Activated CD8-positive, alpha-beta T cell treated with anti-CD3 and anti-CD28 coated beads for 36 hours (primary cell): ENCODE results near the gene KCNMA1. TPM values are rescaled to one million over a fixed set of nuclear protein-coding genes. Genes with fewer than 3 reads are reported as not detected.

Source experiments
- ATAC-seq: fragments of 200-7000 bp; cut with Tn5 transposase; one replicate; pipeline ENCODE4 v1.10.0; 2021; ENCODE audit warnings: mild to moderate bottlenecking, moderate library complexity
- CTCF ChIA-PET: fragments of 350-600 bp; sonication (Branson Sonifier 250); formaldehyde crosslinking; loops from one replicate; lab custom pipeline; 2021; ENCODE audit warnings: antibody characterized with exemption; lab: Charles Lee
- POLR2A ChIA-PET: fragments of 350-600 bp; sonication (Branson Sonifier 250); formaldehyde crosslinking; loops from one replicate; lab custom pipeline; 2021; ENCODE audit warnings: antibody characterized with exemption; lab: Charles Lee
- DNase-seq: peaks from one replicate; pipeline ENCODE4 v3.0.0-alpha.2; 2020
- H3K27ac Mint-ChIP-seq: one replicate; pipeline ENCODE4 v1.8.0; 2021; ENCODE audit warnings: mild to moderate bottlenecking, mixed read lengths
- H3K27me3 Mint-ChIP-seq: one replicate; pipeline ENCODE4 v1.8.0; 2021; ENCODE audit warnings: mixed read lengths
- H3K36me3 Mint-ChIP-seq: one replicate; pipeline ENCODE4 v1.8.0; 2021; ENCODE audit warnings: low read depth, mixed read lengths
- H3K4me1 Mint-ChIP-seq: one replicate; pipeline ENCODE4 v1.8.0; 2021; ENCODE audit warnings: low read depth, mixed read lengths
- H3K4me3 Mint-ChIP-seq: one replicate; pipeline ENCODE4 v1.8.0; 2021; ENCODE audit warnings: mild to moderate bottlenecking, moderate library complexity, mixed read lengths
- H3K9me3 Mint-ChIP-seq: one replicate; pipeline ENCODE4 v1.8.0; 2021; ENCODE audit warnings: mixed read lengths
- CTCF ChIP-seq: fragments of 200-600 bp; IDR thresholded peaks from one replicate; pipeline ENCODE4 v1.8.0; 2022; ENCODE audit warnings: antibody characterized with exemption, mild to moderate bottlenecking
- intact Hi-C: fragments of 100-400 bp; cut with micrococcal nuclease; formaldehyde crosslinking; loops from one replicate; pipeline ENCODE4 v1.10.0; 2022
- total RNA-seq, 2 experiments: library from RNA; stranded (reverse); gene quantifications; one replicate each; pipeline ENCODE4 v1.2.3, GENCODE V29; 2021

Gene KCNMA1
- total RNA-seq, 2 experiments from 2014 or later: 0.18 TPM; not detected in 1

DNA sequence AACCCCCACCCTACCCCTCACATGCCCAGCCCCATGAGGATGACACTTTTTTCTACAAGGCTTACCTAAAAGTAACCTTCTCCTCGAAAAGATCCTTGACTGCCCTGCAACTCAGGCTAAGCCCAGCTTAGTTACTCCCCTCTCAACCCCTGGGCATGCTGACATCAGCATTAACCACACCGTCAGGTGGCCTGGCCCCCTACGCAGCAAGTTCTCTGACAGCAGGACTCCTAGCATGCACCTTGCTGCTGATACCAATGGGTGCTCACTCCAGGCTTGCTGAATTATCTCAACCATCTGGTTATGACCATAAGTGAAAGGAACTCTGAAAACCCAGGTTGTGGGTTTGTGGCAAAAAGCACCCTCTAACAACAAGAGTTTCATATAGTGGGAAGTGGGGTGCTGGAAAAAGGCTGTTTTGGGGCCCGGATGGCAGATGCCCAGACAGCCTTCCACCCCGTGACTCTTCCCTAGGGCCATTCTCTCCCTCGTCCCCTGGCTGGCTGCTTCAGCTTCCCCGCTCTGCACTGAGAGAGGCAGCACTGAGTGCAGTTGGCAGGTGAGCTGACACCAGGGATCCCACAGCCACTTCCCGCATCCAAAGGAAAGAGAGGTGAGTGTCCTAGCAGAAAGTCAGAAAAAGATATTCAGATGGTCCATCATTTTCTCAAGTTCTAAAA lies 518.9 kb downstream of the KCNMA1 start:
- no peaks in the 10 kb centered on the region for H3K36me3 Mint-ChIP-seq
- ATAC-seq (no peak), DNase-seq (no peak)
- no peaks in the 10 kb centered on the region for H3K9me3 Mint-ChIP-seq
- no peak for TF ChIP-seq CTCF
- ChIA-PET CTCF (no interaction called here), POLR2A (no interaction called here)
- H3K27ac Mint-ChIP-seq: no peak overlapping the region
- intact Hi-C loops: loop anchor here (10.0 kb wide), 1 partner anchor 104 kb away; no protein-coding TSS in a partner anchor
- no peaks in the 10 kb centered on the region for H3K4me1 Mint-ChIP-seq
- peaks cover 18% of the 10 kb centered on the region for H3K27me3 Mint-ChIP-seq
- H3K4me3 Mint-ChIP-seq: no peak overlapping the region

DNA sequence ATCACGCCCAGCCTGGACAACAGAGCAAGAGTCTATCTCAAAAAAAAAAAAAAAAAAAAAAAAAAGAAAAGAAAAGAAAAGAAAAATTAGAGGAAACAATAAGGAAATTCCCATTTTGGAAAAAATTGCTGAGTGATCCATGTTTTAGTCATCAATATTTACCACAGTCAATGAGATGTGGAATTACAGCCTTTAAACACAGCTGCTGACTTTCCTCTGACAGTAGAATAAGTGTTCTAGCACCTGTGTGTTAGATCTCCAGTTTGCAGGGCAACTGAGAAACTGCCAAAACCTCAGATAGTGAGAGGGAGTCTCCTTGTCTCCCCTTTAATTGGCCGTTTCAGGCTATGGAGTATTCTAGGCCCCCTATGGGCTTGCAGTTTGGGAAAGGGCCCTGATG lies 520.1 kb downstream of the KCNMA1 start:
- H3K36me3 Mint-ChIP-seq: no peaks in the 10 kb centered on the region
- TF ChIP-seq CTCF: no peak
- ATAC-seq (no peak), DNase-seq (no peak)
- no peaks in the 10 kb centered on the region for H3K4me1 Mint-ChIP-seq
- CTCF ChIA-PET: no interaction called here
- POLR2A ChIA-PET: no interaction called here
- peaks cover 17% of the 10 kb centered on the region for H3K27me3 Mint-ChIP-seq
- no peak overlapping the region for H3K27ac Mint-ChIP-seq
- intact Hi-C loops: loop anchor here (10.0 kb wide), 1 partner anchor 103 kb away; no protein-coding TSS in a partner anchor
- H3K4me3 Mint-ChIP-seq: no peak overlapping the region
- no peaks in the 10 kb centered on the region for H3K9me3 Mint-ChIP-seq

DNA sequence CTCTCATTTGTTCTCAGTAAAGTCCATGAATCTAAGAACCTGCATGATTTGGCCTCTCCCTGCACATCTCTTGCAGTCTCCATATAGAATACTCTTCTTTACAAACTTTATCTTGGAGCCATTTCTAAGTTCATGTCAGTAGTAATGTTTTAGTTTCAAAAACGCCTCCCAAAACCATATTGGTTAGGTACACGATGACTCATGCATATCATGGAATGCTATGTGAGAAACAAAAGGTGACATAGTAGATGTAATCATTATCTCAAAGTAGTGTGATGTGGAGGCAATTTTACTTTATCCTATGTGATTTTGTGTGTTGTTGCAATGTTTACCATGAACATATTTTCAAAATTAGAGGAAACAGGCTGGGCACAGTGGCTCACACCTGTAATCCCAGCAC lies 520.7 kb downstream of the KCNMA1 start:
- Mint-ChIP-seq H3K27ac (no peak overlapping the region), H3K36me3 (no peaks in the 10 kb centered on the region), H3K4me1 (no peaks in the 10 kb centered on the region), H3K4me3 (no peak overlapping the region), H3K9me3 (no peaks in the 10 kb centered on the region), H3K27me3 (peaks cover 14% of the 10 kb centered on the region)
- ChIA-PET POLR2A (no interaction called here), CTCF (no interaction called here)
- DNase-seq (no peak), ATAC-seq (no peak)
- intact Hi-C loops: loop anchor here (10.0 kb wide), 1 partner anchor 102 kb away; no protein-coding TSS in a partner anchor
- TF ChIP-seq CTCF: no peak

DNA sequence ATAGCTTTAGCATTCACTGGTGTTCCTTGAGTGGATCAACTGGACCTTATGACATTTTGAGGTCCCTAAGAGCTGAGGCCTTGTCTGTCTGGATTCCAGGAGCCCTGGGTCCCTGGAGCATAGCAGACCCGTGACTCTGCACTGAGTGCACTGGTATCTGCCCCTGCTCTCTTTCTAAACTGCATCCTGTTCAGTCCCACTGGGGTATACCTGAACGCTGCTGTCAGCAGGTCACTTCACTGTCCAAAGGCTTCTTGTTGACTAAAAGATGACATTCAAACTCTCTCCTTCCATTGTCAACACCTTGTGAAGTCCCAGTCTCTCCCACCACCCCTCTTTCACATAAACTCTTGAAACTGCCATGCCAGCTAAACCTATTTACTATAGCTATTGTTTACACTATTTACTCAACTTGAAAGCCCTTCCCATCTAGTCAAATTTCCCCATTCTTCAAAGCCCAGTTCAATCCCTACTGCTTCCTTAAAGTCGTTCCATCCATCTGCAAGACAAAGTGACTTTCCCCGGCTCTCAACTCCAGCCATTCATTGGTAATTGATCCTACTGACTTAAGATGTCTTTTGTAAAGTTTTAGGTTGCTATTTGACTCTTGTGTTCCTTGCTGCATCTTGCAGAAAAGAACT lies 523.3 kb downstream of the KCNMA1 start:
- no peak overlapping the region for H3K4me3 Mint-ChIP-seq
- intact Hi-C loops: loop anchor here (10.0 kb wide), 1 partner anchor 100 kb away; no protein-coding TSS in a partner anchor
- no peak for TF ChIP-seq CTCF
- no peak overlapping the region for H3K27ac Mint-ChIP-seq
- no peak for ATAC-seq
- CTCF ChIA-PET: no interaction called here
- no peaks in the 10 kb centered on the region for H3K4me1 Mint-ChIP-seq
- H3K27me3 Mint-ChIP-seq: peaks cover 10% of the 10 kb centered on the region
- no peak for DNase-seq
- no peaks in the 10 kb centered on the region for H3K9me3 Mint-ChIP-seq
- POLR2A ChIA-PET: no interaction called here
- no peaks in the 10 kb centered on the region for H3K36me3 Mint-ChIP-seq
